A172 (cell line): ENCODE data around the gene NFIB. TPM values are rescaled to one million over a fixed set of nuclear protein-coding genes. Genes with fewer than 3 reads are reported as not detected.

ENCODE experiments used
- DNase-seq: peaks from one replicate; pipeline ENCODE4 v3.0.0-alpha.2; 2015; ENCODE audit warnings: low spot score
- total RNA-seq: library from RNA; depleted of rRNA; stranded (reverse); fragments of >200 nt; shearing (Covaris generic); gene quantifications from 2 replicates; pipeline ENCODE4 v1.2.3, GENCODE V29; 2014

Gene NFIB
- total RNA-seq, 1 experiment from 2014 or later = 4.7 TPM

DNA sequence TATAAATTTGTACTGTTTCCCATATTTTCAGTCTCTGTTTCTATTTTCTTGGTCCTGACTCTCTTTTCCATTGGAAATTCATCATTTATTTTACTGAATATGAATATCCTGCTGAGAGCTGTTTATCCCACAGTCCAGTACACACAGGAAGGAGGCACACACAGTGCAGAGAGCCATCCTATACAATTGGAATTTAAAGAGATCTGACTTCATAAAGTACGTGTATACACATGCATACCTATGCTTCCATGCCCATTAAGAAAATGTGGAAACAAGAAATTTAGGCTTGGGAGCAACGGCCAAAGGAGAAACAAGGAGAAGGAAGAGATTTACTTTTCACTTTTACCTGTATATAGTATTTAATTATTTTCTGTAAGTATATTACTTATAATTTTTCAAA, 99.2 kb downstream of the NFIB start:
- DNase-seq = no peak

DNA sequence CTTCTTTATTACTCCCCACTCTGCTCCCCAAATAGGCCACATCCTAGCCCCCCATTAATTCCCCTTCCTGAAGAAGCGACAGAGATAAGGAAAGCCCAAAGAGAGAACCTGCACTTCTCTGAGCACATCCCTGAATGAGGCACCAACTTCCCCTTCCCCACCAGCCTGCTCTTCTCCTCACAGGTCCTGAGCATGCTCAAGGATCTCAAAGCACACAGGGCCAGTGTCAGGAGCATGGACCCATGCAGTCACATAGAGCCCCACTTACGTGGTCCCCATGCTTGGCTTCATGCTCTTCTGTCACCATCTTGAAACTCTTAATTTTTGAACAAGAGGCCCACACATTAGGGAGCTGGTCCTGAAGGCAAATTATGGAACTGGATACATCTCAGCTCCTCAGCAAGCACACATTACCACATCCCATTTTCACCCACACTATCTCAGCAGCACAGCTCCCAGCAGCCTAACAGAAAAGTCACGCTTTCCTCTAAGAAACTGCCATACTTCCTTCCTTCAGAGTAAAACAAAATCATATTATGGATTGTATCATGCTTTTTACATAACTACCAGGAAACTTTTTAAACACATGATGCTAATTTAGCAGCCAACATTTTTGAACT, 99.8 kb downstream of the NFIB start:
- no peak for DNase-seq

DNA sequence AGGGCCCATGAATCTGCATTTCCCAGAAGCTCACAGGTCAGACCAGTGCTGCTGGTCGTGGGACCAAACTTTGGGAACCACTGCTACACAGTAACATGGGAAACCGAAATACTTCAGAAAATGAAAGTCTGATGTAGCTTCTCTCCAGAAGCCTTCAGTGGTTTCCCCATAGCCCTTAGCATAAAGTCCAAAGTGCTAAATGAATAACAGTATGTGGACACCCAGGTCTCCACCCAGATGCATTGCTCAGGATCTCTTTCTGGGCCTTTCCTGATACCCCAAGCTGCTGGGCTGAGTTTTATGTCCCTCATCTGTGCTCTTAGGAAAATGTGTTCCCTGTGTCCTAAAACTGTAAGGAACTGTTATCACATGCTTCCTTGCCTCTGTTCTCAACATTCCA, 100.4 kb downstream of the NFIB start:
- no peak for DNase-seq

DNA sequence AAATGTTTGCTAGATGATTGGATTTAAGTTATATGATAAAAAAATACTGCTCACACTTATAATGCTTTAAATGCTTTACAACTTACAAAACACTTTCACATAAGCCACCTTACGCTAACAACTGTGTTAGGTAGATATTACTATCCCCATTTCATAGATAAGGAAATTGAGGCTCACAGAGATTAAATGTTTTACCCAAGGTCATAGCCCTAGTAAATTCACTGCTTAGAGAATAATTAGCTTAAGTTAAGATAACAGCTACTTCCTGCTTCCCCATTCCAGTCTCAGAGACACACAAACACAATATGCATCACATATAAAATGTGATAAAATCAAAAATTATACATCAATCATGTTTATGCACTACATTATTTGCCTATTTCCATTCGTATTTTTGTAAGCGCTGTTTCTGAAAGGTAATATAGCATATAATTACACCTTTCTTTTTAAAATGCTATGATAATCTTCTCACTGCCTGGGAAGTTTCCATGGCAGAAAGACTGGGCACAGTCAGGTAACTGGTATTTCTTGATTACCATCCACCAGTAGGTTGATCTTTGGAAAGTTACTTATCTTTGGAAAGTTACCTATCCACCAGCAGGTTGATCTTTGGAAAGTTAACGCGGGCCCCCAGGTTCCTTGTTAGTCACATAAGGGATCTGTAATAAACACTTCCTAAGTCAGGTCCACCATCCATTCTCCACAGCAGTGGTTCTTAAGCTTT, 101.1 kb downstream of the NFIB start:
- DNase-seq = no peak

DNA sequence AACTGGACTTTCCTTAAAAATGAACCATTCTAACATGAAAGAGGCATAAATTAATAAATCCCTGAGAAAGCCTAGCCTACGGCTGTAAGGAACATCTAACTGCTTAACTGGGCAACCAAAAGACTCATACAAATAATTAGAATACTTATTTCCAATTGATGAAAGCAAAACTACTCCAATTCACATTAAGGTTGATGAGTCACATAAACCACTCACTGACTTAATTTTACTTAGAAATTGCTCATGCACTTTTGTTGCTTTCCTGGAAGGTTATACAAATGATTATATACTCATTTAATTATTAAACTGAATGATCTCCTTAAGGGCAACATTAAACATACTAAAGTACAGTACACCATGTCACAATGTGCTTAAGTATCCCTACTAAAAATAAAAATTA, 101.9 kb downstream of the NFIB start:
- DNase-seq = no peak

DNA sequence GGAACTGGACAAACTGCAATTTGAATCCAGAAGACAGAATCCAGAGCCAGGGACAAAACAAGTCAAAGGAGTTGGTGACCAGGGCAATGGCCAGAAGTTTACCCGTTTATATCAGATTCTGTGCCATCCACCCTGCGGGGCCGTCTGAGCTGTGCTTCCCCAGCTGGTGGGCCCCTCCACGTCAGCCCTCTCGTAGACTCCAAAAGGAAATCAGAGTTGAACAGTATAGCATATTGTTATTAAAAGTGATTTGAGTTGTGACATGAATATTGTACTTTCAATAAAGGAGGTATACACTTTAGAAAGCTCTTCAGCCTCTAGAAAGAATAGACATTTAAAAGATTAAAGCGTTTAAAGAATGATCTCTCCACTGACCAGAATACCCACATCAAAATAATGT, 102.4 kb downstream of the NFIB start:
- DNase-seq = no peak

DNA sequence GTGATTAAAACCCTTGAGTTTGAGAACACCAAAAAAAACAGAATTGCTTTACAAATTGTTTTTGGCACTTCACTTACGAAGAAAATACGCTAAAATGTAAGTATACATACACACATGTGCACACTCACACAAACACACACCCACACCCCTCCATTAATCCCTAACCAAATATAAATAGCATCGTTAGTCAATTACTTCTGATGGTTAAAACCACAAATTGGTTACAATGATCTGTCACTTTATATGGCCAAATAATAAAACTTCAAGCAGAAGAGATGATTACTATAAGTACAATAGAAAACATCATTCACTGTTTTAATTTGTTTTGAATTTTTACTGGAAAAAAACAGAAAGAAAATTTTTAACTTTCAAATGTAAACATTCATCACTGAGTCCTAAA, 103.5 kb downstream of the NFIB start:
- DNase-seq = no peak

DNA sequence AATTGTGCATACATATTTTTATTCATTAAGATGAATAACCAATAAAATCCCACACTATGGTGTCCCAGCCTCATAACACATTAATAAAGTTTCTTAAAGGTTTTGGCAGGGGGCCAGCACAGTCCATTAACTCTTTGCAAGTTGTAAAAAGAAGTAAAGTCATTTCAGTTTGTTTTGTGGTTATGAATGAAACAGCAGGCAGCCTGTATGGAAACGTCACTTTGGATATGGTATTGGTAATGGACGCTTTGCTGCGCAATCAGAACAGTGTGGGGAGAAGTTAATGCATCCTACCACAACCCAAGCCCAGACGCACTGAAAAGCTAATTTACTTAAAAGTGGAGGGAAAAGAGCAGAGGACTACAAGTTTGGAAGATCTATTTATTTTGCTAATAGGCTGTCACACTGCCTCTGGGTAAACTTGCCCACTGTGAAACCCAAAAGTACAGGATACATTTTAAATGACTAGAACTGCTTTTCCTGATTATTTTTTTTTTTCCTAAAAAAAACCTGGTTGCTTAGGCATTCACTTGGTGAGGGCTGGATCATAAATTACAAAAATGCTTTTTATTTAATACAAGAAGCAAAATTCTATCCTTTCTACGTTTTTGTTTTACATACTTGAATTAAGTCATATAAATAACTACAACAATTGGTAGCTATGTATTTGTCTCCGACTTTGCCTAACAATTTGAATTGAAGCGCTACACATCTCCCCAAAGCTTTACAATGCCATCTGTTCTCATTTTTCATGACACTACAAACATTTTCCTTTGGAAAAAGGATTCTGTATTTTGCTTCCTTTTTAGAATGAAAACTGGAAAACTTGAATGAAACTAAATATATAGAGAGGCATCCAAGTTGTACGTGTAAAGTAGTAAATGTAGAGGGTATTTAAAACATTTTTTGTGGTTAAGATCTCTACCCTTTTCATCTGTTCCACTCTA, 104.3 kb downstream of the NFIB start:
- no peak for DNase-seq

DNA sequence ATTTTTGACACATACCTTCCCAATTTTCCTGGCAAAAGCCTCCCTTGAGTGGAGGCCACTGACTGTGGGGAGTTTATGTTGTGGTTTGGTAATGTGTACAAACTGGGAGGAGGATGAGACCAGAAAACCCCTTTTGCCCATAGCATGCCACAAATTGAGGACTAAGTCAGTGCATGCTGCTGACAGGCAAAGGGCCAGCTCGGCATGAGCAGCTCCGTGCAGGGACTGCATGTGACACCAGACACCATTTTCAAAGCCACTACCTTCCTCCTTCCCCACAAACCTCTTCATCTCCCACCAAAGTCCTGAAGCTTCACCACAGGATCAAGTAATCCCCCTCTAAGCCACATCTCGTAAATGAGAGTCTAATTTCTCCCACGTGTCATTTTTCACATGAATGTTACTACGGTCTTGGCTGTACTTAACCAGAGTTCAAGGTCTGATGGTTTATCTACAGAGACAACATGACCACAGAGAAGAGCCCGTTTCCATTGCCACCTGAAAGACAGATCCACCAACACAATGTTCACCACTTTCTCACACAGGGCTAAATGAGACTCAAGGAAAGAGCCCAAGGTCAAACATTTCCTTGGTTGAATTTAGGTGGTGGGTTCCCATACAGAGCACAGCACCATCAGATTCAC, 106.5 kb downstream of the NFIB start:
- DNase-seq = no peak

DNA sequence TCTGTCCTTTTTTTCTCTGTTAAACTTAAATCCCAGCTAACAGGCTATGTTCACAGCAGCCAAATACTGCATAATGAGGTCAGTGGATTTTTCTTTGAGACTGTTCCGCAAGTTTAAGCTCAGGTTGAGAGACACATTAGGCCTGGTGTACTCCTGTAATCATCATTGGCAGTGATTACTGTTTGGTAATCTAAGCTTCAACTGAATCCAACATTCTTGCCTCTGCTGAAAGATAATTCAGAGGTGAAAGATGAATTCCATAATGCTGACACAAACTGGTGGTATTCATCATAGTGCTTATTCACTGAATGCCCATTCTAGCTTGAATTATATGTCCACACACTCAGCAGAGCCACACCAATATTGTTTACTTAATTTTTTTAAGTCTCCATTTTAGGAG, 108.5 kb downstream of the NFIB start:
- peak; percentile 50 for DNase-seq

DNA sequence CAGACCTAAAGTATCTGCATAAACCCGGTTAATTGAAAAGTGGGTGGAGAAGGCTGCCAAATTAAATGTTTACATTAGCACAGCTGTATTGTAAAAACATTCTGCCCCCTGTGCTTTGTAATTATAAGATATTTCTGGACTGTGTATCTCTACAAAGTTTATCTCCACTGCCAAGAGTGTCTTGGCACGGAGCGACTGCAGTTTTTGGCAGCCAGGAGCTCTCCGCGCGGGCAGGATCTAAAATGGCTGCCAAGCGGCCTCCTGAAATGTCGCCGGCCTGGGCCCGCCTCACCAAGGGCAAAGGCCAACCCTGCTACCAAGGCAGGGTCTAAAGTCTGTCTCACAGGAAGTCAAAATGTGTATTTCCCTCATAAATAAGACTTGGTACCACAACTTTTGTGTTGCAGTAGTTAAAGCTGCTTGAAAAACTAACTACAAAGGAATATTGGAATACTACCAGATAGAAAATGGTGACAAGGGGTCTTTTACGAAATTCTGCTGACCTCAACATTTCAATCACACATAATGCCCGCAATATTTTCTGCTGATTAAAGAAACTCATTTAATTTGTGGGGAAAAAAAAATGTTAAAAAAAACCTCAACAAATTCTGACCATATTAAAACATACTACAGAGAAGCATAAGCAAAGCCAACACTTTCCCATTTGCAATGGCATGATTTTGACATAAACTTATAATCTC, 110.4 kb downstream of the NFIB start:
- DNase-seq = no peak

DNA sequence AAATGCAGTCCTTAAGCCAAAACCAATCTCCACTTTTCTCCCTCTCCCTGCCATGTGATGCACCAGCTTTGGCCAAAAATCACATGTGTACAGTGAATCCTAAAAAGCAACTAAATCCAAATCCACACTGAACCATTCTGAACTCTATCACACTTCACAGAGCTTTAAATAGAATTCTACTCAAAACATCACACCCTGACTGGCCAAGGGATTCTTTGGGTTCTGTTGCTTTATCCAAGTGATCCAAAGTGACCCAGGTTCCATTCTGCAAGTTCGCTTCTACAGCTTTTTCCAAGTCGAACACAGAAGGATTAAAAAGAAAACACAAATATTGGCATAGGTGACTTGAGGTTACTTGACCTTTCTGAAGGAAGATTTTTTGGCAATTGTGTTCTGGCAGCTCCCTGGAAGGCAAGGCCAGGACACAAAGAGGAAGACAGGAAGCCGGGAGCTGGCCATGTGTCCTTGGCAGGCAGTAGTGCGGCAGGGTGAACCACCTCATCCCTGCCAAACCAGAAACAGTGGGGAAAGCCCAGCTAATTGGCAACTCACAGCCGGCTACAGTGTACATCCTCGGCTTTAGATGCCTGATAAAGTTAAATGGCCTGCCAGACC, 115.0 kb downstream of the NFIB start:
- peak; percentile 42 for DNase-seq

DNA sequence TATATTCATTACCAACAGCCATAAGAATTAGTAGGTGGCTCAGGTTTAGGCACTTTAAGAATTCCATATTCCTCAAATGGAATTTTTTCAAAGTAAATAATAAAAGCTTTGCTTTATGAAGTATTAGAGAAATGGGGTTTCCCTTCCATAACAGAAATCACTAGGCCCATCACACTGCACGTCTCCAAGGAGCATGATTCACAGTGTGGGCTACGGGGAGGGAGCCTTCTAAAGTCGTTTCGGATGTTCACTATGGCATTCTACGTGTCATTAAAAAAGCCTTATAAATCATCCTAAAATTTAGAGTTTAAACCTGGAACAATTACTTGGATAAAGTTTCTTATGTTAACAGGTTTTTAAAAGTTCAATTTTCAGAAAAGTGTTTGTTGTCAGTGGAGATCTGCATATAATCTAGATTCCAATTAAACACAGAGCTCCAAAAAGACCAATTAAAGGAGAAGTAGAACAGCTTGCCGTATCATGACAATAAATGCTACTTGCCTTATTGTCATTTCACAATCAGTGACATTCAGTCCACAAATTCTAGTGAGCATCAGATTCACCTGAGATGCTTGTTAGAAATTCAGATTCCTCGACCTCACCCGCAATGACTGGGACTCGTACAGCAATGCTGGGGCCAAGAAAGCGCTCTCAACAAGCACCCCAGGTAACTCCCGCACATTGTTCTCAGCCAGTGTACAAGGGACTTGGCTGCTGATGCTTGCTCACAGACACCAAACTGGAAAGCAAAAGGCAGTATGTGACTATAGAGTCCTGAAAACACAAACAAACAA, 115.7 kb downstream of the NFIB start:
- no peak for DNase-seq

DNA sequence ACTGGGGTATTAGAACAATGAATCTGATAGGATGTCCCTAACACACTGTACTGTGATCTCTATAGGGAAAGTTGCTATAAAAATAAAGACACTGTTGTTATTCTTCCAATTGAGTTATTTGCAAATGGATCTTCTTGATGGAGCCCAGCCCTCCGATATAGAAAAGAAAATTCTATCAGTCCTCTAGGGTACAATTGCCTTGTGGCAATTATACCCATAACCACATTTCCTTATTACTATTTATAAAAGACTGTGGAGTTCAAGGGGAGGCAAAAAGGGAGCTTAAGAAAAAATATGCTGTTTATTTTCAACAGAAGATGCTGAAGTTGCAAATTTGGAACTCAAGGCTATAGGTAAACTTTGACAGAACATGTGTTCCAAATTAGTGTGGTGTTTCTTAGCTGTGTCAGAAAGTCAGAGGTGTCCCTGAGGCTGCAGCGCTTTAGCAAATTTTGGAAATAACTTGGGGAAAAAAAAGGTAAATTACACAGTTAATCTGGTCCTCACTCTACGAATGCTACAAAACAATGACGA, 116.5 kb downstream of the NFIB start:
- DNase-seq = no peak

DNA sequence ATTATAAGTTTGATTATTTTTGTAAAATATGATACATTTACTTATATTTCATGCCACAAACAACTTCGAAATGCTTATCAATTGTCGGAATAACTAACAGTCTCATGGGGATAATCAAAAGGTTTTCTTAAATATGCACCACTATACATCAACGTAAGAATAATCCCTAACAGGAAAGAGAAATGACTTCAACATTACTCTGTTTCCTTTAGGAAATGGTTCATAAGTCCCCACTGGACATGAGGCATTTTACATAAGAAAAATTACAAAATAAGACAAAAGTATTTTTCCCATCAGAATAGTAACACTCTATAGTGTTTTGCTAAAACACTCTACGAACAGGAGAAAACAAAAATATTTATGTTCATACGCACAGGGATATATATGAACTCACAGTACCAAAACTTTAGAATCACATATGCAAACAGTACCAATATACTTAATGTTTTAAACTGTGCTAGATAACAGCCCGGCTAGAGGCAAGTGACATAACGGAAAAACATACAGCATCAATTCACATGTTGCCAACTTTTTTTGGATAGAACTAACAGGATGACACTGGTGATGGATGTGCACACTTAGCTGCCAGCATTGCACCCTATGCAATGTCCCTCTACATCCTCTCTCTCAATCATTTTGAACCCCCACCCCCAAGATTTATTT, 120.5 kb downstream of the NFIB start:
- no peak for DNase-seq

DNA sequence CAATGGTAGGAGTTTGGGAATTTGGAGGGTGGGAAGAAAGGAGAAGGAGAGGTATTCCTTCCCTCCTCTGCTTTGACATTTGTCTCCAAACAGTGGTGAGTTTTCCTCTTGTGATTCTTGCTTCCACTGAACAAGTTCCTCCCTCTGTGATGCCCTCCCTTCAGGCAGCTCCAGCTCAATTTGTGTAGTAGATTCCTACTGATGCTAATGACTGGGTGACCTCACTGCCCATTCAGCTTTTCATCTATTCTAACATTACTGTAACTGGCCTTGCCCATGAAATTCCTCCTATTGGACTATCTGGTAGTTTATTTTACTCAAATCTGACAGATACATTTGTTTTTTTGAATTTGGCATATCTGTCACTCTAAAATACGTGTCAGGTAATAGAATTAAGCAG, 121.4 kb downstream of the NFIB start:
- DNase-seq = no peak

DNA sequence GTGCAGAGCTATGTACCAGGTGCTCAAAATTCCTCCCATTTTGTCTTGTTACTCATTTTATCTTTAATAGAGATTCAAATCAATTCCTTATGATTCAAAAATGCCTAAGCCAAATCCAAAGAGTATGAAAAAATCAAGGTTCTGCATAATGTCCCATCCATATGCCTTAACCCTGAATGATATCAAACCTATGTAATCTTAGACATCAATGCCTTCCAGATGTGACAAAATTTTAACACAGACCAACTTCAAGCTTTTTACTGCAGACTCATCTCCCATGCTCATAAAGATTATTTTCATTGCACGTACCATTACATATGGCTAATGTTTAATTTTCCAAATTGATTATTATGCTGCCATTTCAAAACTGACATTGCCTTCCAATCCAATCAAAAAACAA, 122.4 kb downstream of the NFIB start:
- DNase-seq = no peak

DNA sequence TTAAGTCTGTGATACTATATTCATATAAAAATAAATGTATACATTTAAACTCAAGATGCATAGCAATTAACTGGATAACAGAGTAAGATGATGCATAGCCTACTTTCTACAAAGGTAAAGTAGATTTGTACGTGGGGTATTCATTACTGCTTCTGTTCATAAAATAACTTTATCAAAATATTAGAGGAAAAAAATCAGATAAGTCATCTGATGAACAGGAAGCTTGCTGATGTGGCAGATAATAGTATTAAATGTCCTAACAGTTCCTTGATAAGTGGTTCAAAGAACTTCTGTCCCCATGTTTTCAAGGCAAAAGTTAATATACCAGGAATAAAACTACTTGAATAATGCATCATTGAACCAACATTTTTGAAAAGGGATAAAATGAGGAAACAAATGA, 123.7 kb downstream of the NFIB start:
- DNase-seq = no peak

DNA sequence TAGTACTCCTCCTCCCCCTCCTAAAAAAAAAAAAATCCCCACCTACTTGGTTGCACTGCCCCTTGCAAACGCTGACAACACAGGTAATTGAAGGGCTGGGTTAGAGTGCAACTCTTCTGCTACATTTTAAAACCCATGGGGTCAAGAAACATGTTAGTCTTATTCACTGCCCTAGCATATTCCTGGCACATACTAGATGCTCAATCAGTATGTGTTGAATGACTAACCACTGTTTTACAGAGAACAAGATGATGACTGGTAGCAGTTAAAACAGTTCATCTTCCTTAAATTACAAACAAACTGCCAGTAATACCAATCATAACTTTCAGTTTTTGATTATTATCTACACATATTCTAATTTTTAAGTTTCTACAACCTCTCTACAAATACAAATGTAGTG, 124.4 kb downstream of the NFIB start:
- DNase-seq = no peak
